Measurements from ENCODE around the gene RNF121.

The RNF121 gene

DNA sequence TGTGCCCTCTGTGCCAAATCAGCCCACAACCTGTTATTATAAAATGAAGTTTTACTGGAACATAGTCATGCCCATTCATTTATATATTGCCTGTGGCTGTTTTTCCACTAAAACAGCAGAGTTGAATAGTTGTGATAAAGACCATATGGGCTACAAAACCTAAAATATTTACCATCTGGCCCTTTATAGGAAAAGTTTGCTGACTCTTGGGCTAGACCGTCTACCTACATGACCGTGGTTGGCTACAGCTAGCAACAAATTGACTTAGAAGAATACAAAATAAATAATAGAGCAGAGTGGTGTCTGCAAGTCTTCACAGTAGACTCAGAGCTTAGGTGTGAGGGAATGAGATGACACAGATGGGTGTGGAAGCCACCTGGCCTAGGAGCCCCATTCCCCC, 58.7 kb downstream of the RNF121 start:
- in situ Hi-C loops (cut with HindIII; ENCODE audit: low sequenced_read_pairs) = no loop called here

DNA sequence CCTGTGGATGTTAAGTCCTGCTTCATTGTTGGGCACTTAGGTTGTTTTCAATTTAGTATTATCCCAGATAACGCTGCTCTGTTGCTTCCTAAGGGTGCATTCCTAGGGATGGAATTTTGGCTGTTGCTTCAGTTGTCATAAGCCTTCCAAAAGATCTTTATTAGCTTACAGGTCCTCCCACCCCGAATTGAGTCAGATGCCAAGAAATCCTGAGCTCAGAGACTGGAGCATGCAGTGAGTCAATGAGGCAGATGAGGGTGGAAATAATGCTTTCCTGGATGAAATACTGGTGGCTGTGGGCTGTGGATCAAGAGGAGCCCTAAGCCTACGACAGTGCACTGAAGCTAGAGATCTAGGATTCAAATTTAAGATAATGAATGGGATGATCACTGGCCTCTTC, 59.2 kb downstream of the RNF121 start:
- in situ Hi-C loops (cut with HindIII; ENCODE audit: low sequenced_read_pairs) = no loop called here

DNA sequence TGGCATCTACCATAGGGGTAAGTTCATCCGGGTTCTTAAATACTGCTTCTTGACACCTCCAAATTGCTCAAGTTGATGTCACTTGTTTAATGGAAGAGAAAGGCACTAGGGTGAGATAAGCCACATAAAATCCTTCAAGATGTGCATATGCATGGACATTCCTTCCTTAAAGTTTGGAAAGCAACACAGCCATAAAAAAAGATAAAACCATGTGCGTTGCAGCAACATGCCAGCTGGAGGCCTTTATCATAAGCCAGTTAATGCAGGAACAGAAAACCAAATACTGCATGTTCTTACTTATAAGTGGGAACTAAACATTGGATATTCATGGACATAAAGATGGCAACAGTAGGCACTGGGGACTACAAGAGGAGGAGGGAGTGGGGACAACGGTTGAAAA, 61.9 kb downstream of the RNF121 start:
- in situ Hi-C loops (cut with HindIII; ENCODE audit: low sequenced_read_pairs) = no loop called here

DNA sequence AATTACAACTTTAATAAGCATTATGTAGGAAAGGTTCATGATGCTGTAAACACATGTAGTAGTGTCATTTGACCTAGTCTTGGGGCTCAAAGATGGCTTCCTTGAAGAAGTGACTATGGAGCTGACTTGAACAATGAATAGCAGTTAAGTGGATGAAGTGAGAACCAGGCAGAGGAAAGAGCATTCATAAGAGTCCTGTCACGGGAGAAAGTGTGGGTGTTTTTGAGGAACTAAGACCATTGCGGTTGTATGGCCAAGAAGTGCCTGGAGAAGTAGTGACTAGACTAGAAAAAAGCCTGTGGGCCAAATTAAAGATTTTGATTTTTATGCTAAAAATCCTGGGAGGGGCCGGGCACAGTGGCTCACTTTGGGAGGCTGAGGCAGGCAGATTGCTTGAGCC, 62.6 kb downstream of the RNF121 start:
- in situ Hi-C loops (cut with HindIII; ENCODE audit: low sequenced_read_pairs) = no loop called here

DNA sequence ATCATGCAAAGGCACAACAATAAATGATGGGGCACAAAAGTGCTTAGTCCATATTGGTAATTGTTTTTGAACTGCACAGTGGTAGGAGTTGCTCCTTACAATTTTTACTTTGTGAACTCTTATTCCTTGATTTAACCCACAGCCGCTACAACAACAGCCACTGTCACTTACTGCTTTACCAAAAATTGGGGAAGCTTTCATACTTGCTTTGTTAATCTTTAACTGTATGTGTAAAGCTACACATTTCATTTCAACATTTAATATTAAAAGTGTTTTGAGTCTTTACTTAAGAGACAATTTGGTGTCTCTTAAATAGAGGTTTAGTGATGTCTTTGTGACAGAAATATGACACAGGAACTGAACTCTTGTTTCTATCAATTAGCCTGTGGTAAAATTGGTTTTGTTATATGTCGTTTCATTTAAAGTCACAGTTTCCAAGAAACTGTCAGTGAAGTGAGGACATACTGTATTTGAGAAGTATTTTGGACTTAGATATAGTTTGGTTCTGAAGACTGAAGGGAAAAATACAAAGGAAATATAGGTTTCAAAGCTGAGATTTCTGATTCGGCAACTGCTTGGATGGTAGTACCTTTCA, 63.4 kb downstream of the RNF121 start:
- in situ Hi-C loops (cut with HindIII; ENCODE audit: low sequenced_read_pairs) = no loop called here

DNA sequence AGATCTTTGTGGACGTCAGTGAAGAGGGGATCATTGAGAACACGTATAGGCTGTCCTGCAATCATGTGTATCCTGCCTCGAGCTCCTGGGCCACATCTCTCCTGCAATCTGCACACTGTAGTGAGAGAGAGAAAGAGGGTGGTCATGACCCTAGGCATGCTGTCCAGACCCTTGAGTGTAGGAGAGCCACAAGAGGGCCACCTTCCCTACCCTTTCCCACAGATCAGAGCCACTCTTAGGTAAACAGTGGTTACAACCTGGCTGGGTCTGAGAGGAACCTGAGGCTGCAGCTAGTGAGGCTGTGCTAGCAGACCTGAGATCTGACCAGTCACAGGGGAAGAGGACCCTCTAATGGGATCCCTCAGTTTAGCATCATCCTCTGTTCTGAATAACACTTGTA, 65.9 kb downstream of the RNF121 start:
- in situ Hi-C loops (cut with HindIII; ENCODE audit: low sequenced_read_pairs) = no loop called here

DNA sequence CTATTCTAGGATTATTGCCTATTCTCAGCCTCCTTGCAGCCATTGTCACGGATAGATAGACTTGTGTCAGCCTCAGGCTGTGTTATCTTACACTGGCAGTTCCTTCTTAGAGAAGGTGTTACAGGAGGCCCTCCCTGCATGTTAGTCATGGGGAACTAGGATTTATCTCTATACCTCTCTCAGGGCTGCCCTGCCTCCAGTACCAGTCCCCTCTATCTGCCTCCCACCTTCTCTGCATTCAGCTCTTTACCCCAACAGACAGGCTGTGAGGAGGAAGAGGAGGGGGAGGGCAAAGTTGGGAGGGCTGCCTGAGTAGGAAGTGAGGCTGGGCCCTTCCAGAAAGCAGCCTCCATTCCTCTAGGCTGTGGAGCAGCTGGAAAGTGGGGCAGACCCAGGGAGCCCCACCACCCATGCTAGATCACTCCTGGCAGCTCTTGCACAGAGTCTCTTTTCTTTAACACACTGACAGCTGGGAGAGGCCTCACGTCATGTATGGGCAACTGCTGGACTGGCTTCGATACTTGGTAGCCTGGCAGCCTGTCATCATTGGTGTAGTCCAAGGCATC, 67.0 kb downstream of the RNF121 start:
- in situ Hi-C loops (cut with HindIII; ENCODE audit: low sequenced_read_pairs) = no loop called here

DNA sequence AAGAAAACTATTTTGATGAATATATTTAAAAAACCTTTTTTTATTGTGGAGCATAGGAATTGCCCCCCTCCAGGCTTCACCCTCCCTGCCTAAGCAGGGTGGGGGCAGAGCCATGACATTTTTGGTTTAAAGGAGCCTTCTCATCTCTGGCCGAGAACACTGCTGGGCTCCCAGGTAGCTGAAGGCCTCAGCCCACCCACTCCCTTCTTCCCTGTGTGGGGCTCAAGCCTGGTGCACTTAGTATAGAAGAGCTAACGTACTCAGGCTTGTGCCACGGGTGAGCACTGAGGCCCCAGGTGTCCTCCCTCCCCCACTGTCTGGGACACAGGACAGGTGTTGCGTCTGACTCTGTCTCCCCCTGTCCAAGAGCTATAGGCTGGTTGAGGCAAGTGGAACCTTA, 67.7 kb downstream of the RNF121 start:
- in situ Hi-C loops (cut with HindIII; ENCODE audit: low sequenced_read_pairs) = no loop called here

DNA sequence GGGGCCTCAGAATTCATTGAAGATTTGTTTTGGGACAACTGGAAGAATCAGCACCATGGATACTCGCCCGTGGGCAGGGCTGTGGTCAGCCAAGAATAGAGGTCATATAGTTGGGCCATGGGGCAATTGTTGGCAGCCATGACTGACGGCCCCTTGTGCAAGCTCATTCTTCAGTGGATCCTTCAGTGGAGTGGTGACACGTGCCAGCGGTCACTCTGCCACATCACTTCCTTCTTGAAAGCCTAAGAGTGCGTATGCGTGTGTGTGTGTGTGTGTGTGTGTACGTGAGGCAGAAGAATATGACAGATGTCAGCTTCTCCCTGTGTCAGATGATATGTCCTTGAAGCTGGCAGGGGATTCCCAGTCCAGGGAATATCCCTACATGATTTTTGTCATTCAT, 68.1 kb downstream of the RNF121 start:
- in situ Hi-C loops (cut with HindIII; ENCODE audit: low sequenced_read_pairs) = no loop called here

DNA sequence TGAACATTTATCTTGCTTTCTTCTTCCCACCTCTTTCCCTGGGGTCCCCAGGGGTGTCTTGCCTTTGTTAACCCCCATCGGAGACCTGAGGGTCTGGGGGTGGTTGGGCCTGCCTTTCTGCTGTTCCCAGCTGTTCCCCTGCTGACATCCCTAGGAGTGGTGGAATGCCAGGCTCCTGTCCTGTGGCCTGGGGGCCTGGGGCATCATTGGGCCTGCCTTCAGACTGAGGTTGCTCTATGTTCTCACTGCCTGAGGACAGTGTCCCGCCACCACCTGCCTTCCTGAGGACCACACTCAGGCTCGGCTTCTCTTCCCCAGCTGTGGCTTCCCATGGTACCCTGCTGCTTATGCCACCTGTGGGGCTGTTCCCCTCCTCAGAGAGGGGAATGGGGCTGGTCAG, 68.7 kb downstream of the RNF121 start:
- in situ Hi-C loops (cut with HindIII; ENCODE audit: low sequenced_read_pairs) = no loop called here

DNA sequence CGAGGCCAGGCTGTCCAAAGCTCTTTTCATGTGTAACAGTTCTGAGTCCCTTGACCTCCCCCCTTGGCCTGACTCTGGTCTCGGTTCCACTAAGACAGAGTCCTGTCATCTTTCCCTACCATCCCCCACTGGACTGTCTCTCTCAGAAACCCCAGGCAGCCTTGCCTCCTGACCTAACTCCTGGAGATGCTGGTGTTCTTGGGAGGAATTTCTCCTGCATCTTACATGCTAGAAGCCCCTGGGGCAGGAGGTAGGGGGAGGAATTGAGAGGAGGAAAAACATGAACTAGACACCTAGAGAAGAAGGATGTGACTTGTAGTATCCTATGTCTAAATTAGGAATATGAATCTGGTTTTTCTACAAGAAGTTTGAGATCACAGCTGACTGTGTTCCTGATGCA, 69.2 kb downstream of the RNF121 start:
- in situ Hi-C loops (cut with HindIII; ENCODE audit: low sequenced_read_pairs) = no loop called here

DNA sequence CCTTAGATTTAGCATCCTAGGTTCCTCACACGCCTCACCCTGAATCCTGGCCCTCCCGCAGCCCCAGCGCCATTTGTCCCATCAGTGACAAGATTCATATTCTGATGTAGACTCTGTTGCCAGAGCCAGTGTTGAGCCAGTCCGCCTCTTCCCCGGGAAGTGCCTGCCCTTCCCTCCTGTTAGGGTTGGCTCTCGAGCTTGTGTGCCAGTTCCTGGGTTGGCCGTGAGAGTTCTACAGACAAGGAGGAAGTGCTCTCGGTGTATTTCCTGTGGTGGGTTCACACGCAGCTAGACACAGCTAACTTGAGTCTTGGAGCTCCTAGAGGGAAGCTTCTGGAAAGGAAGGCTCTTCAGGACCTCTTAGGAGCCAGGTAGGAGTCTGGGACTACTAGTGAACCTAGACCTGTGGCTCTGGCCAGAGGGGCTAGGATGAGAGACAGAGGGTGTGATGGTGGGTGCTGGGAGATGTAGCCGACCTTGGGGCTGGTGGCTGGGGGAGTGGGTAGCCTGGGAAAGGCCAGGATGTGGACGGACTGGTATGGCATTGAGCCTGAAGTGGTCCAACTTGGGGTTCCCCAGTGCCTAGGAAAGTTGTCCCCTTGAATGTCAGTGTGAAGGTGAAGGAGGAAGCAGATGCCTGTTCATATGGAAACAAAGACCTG, 69.9 kb downstream of the RNF121 start, which contains the start of gene IL18BP:
IL18BP (plus strand) TSS at position 261 of the 662 bp plus-strand sequence. CDS start 1,076 bp downstream, outside the sequence.
- in situ Hi-C loops (cut with HindIII; ENCODE audit: low sequenced_read_pairs) = no loop called here

DNA sequence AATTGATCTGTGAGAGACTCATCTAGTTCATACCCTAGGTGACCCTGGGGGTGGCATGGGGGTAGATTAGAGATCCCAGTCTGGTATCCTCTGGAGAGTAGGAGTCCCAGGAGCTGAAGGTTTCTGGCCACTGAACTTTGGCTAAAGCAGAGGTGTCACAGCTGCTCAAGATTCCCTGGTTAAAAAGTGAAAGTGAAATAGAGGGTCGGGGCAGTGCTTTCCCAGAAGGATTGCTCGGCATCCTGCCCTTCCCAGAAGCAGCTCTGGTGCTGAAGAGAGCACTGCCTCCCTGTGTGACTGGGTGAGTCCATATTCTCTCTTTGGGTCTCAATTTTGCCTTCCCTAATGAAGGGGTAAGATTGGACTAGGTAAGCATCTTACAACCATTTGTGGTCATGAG, 70.5 kb downstream of the RNF121 start:
- in situ Hi-C loops (cut with HindIII; ENCODE audit: low sequenced_read_pairs) = no loop called here

DNA sequence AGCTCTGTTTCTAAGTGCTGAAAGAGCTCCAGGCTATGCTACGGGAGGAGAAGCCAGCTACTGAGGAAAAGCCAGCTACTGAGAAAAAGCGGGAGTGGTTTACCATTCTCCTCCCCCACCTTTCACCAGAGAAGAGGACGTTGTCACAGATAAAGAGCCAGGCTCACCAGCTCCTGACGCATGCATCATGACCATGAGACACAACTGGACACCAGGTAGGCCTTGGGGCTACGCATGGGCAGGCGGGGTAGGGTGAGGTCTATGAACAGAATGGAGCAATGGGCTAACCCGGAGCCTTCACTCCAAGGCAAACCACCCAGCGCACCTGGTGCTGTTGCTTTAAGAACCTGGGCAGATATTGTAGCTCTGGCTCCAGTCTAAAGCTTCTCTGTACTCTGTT, 71.0 kb downstream of the RNF121 start:
- in situ Hi-C loops (cut with HindIII; ENCODE audit: low sequenced_read_pairs) = no loop called here

DNA sequence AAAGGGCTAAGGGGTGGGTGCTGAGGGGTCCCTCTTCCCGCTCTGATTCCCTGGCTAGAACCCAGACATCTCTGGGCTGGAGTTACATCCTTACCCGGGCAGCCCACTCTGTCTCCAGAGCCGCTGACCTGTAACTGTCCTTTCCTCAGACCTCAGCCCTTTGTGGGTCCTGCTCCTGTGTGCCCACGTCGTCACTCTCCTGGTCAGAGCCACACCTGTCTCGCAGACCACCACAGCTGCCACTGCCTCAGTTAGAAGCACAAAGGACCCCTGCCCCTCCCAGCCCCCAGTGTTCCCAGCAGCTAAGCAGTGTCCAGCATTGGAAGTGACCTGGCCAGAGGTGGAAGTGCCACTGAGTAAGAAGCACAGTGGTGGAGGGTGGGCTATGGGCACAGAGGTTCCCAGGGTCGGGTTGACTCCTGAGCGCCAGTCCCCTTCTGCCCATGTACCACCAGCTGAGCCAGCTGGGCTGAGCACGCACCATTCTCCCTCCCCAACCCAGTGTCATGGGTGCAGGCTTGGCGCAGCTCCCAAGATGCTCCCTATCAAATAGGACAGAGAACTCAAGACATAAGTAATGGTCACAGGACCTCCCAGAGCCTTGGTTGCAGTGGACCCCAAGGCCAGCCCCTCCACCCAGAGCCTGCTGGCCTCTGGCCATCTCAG, 71.5 kb downstream of the RNF121 start:
- in situ Hi-C loops (cut with HindIII; ENCODE audit: low sequenced_read_pairs) = no loop called here

DNA sequence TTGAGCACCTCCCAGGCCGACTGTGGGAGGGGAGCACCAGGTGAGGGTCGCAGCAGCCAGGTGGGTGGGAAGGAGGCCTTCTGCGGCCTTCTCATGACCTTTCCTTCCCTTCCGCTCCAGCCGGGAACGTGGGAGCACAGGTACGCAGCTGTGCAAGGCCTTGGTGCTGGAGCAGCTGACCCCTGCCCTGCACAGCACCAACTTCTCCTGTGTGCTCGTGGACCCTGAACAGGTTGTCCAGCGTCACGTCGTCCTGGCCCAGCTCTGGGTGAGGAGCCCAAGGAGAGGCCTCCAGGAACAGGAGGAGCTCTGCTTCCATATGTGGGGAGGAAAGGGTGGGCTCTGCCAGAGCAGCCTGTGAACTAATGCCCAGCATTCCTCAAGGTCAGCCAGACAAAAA, 72.4 kb downstream of the RNF121 start:
- in situ Hi-C loops (cut with HindIII; ENCODE audit: low sequenced_read_pairs) = no loop called here

DNA sequence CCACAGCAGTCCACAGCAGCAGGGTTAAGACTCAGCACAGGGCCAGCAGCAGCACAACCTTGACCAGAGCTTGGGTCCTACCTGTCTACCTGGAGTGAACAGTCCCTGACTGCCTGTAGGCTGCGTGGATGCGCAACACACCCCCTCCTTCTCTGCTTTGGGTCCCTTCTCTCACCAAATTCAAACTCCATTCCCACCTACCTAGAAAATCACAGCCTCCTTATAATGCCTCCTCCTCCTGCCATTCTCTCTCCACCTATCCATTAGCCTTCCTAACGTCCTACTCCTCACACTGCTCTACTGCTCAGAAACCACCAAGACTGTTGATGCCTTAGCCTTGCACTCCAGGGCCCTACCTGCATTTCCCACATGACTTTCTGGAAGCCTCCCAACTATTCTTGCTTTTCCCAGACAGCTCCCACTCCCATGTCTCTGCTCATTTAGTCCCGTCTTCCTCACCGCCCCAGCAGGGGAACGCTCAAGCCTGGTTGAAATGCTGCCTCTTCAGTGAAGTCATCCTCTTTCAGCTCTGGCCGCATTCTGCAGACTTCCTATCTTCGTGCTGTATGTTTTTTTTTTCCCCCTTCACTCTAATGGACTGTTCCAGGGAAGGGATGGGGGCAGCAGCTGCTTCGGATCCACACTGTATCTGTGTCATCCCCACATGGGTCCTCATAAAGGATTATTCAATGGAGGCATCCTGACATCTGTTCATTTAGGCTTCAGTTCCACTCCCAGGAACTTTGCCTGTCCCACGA, 73.2 kb downstream of the RNF121 start:
- in situ Hi-C loops (cut with HindIII; ENCODE audit: low sequenced_read_pairs) = no loop called here

DNA sequence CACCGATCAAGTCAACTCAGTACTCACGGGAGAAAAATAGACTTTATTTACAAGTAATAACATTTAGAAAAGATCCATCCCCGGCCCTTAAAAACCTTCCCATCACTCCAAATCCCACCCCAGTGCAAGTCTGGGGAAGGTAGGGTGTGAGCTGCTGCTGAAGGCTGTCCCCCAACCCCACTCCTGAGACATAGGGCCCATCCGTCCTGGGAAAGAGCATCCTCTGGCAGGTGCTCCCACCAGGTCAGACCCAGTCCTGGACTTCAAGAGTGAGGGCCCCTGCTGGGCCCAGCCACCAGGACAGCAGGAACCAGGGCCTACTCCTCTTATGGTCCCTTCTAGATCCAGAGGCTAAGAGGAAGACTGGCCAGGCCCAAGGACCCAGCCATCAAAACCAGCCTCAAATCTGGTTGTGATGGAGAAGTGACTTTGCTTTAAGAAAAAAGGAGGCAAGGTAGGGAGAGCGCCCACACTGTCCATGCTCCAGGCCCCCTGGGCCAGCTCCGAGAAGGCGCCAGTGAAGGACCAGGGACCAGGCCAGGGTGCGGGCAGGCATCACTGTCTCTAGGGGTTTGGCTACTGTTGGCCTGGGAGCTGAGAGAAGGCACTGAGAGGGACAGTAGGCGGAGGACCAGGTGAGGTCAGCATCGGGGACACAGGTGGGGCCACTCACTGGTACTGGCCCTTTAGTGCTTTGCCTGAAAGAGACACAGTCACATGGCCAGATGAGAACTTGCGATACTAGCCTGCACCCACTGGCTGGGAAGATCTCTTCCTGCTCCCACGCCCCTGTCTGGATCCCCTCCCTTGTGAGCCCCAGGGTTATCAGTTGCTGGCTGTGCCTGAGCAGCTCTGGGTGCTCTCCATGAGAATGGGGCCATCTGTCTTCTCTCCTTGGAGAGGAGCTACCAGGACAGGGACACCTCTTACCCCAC, 74.3 kb downstream of the RNF121 start:
- in situ Hi-C loops (cut with HindIII; ENCODE audit: low sequenced_read_pairs) = no loop called here

DNA sequence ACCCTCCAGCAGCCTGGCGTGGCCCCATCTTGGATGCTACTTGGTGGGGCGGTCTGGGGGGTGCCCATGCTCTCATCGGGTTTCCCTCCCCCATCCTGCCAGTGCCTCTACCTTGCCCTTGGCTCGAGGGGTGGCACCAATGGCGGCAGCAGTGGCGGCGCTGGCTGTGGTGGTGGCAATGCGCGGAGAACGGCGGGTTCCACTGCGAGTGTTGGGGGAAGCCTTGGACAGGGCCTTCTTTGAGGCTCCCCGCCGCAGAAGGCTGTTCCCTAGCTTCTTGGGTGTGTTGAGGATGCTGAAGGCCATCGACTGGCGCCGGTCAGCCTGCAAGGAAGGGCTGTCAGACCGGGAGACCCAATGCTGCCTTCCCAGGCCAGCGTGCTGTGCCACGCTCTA, 74.9 kb downstream of the RNF121 start:
- in situ Hi-C loops (cut with HindIII; ENCODE audit: low sequenced_read_pairs) = no loop called here

All from DLD1 (cell line).